SW480 (cell line): ENCODE data around the gene BRINP3.

Experiments
- DNase-seq: peaks from one replicate; pipeline ENCODE4 v3.0.0-alpha.2; 2016; ENCODE audit warnings: low spot score

BRINP3 gene

GRCh38 chr1:190322274-190322673, 155.4 kb downstream of the BRINP3 start:
- DNase-seq = no peak

GRCh38 chr1:190320952-190321351, 156.7 kb downstream of the BRINP3 start:
- DNase-seq = no peak

- no peak for DNase-seq
Measured at GRCh38 chr1:190312763-190313162, 164.9 kb downstream of the BRINP3 start.

- DNase-seq = no peak
Measured at GRCh38 chr1:190303501-190303900, 174.2 kb downstream of the BRINP3 start.

GRCh38 chr1:190296453-190296852, 181.2 kb downstream of the BRINP3 start:
- DNase-seq = no peak

- no peak for DNase-seq
Measured at GRCh38 chr1:190289897-190290296, 187.8 kb downstream of the BRINP3 start.

GRCh38 chr1:190286111-190286510, 191.6 kb downstream of the BRINP3 start:
- no peak for DNase-seq

GRCh38 chr1:190277107-190277506, 200.6 kb downstream of the BRINP3 start:
- DNase-seq = no peak

GRCh38 chr1:190274721-190275120, 202.9 kb downstream of the BRINP3 start:
- no peak for DNase-seq

GRCh38 chr1:190273161-190273560, 204.5 kb downstream of the BRINP3 start:
- DNase-seq = no peak

GRCh38 chr1:190262538-190262937, 215.1 kb downstream of the BRINP3 start:
- no peak for DNase-seq

GRCh38 chr1:190259424-190259823, 218.2 kb downstream of the BRINP3 start:
- no peak for DNase-seq

GRCh38 chr1:190258003-190258402, 219.7 kb downstream of the BRINP3 start:
- DNase-seq = no peak

GRCh38 chr1:190252046-190252445, 225.6 kb downstream of the BRINP3 start:
- no peak for DNase-seq

- DNase-seq = no peak
Measured at GRCh38 chr1:190250368-190250767, 227.3 kb downstream of the BRINP3 start.

GRCh38 chr1:190244406-190244805, 233.3 kb downstream of the BRINP3 start:
- no peak for DNase-seq

GRCh38 chr1:190243056-190243455, 234.6 kb downstream of the BRINP3 start:
- DNase-seq = no peak

- DNase-seq = no peak
Measured at GRCh38 chr1:190226006-190226405, 251.7 kb downstream of the BRINP3 start.

GRCh38 chr1:190212450-190212849, 265.2 kb downstream of the BRINP3 start:
- DNase-seq = no peak

GRCh38 chr1:190207733-190208132, 269.9 kb downstream of the BRINP3 start:
- no peak for DNase-seq

GRCh38 chr1:190205713-190206112, 272.0 kb downstream of the BRINP3 start:
- DNase-seq = no peak

- no peak for DNase-seq
Measured at GRCh38 chr1:190196020-190196419, 281.6 kb downstream of the BRINP3 start.

GRCh38 chr1:190193508-190194115, 284.1 kb downstream of the BRINP3 start:
- DNase-seq = no peak

GRCh38 chr1:190192627-190193026, 285.0 kb downstream of the BRINP3 start:
- DNase-seq = no peak

- DNase-seq = no peak
Measured at GRCh38 chr1:190183588-190183987, 294.1 kb downstream of the BRINP3 start.
